Measurements from ENCODE around the gene MOB3B. TPM values are rescaled to one million over a fixed set of nuclear protein-coding genes. Genes with fewer than 3 reads are reported as not detected.

Gene MOB3B
- total RNA-seq, 2 donors from 2014 or later = 0.17 to 0.24 TPM

DNA sequence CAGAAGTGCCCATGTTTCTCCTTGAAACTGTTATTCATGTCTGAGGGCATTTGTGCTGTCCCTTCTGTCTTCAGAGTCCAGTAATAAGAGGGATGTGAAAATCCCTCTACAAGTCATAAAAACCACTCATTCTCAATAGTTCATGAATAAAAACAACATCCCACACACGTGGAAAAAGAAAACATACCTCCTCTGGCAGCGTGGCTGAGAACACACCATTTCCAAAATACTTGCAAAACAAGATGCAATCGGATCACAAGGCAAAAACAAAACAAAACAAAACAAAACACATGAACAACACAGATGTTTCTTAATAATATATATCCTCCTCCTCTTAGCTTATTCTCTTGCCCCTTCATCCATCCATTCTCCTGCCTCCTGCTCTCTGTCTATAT lies 161.7 kb downstream of the MOB3B start:
- Mint-ChIP-seq H3K9me3 (no peaks in the 10 kb centered on the region), H3K27me3 (peaks cover 5% of the 10 kb centered on the region), H3K4me3 (no peak overlapping the region), H3K36me3 (ENCODE audit: low read depth) (no peaks in the 10 kb centered on the region), H3K4me1 (peaks cover 14% of the 10 kb centered on the region), H3K27ac (no peak overlapping the region)
- ATAC-seq (replicated peaks) = no peak

DNA sequence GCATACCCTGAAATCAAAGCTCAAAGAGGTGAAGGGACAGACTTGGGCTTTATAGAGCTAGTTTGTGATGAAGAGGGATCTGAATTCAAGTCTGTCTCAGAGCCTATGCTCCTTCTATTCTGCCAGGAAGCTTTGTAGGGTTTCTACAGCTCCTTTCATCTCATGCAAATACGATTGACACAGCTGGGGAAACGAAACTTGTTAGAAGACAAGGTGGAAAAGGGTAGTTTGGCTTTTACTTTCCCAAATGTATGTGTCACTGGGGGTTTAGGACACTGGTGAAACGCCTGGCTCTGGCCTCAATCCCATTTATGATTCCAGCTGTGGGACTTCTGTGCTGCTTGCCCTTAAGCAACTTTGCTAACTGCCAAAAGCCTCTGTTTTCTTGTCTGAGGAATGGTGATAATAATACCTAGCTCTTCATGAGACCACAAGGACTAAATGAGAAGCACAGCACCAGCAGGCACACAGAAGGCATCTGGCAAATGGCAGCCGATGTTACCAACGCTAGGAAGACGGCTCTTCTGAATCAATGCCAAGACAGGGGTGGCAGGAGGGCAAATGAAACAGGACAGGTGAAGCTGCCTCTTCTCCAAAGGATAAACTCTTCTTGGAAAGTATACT lies 162.3 kb downstream of the MOB3B start:
- Mint-ChIP-seq H3K4me1 (peaks cover 14% of the 10 kb centered on the region), H3K27me3 (peaks cover 5% of the 10 kb centered on the region), H3K27ac (peak overlapping the region; percentile 59), H3K9me3 (no peaks in the 10 kb centered on the region), H3K4me3 (peak overlapping the region; percentile 11), H3K36me3 (ENCODE audit: low read depth) (no peaks in the 10 kb centered on the region)
- peak; percentile 45 for ATAC-seq (replicated peaks)

DNA sequence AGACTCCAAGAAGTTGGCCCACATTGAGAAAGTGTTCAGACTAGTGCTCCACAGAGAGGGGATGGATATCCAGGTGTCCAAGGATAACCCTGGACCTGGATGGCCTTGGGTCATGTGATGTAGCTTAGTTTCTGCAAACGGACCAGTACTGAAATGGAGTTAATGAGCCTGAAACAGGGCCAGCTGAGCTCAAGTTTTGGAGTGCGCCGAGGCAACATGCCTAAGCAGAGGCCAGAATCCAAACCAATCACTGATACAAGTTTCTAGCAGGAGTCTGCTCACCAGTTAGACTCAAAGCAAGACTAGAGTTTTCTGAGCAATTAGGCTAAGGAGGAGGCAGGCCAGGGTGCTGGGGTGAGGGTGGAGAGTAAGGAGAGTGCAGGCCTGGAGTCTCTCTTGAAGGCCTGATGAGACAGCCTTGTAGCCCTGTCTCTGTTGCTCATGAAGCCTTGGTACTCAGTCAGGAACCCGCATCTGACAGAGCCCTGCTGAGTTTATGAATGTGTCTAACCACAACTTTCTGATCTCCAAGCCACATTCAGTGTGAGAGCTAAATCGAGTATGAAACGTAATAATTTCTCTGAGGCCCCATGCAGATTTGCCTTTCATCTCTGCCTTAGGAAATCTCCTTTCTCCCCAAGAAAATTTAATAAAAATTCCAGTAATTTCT lies 163.8 kb downstream of the MOB3B start:
- ATAC-seq (replicated peaks) = peak; percentile 95
- Mint-ChIP-seq H3K27ac (no peak overlapping the region), H3K27me3 (peaks cover 5% of the 10 kb centered on the region), H3K9me3 (no peaks in the 10 kb centered on the region), H3K4me1 (peaks cover 14% of the 10 kb centered on the region), H3K4me3 (no peak overlapping the region), H3K36me3 (ENCODE audit: low read depth) (no peaks in the 10 kb centered on the region)

- Mint-ChIP-seq H3K36me3 (ENCODE audit: low read depth) (no peaks in the 10 kb centered on the region), H3K27me3 (no peaks in the 10 kb centered on the region), H3K4me3 (no peak overlapping the region), H3K9me3 (no peaks in the 10 kb centered on the region), H3K4me1 (peaks cover 14% of the 10 kb centered on the region), H3K27ac (no peak overlapping the region)
- ATAC-seq (replicated peaks) = no peak
Observed at GRCh38 chr9:27362447-27363210, 167.0 kb downstream of the MOB3B start.

- H3K4me3 Mint-ChIP-seq = no peak overlapping the region
- no peaks in the 10 kb centered on the region for H3K9me3 Mint-ChIP-seq
- peaks cover 9% of the 10 kb centered on the region for H3K4me1 Mint-ChIP-seq
- H3K36me3 Mint-ChIP-seq (ENCODE audit: low read depth) = no peaks in the 10 kb centered on the region
- no peak for ATAC-seq (replicated peaks)
- H3K27me3 Mint-ChIP-seq = no peaks in the 10 kb centered on the region
- H3K27ac Mint-ChIP-seq = no peak overlapping the region
Observed at GRCh38 chr9:27361492-27361891, 168.1 kb downstream of the MOB3B start.

GRCh38 chr9:27359763-27360162 lies 169.9 kb downstream of the MOB3B start:
- no peak overlapping the region for H3K4me3 Mint-ChIP-seq
- H3K36me3 Mint-ChIP-seq (ENCODE audit: low read depth) = no peaks in the 10 kb centered on the region
- H3K27me3 Mint-ChIP-seq = no peaks in the 10 kb centered on the region
- ATAC-seq (replicated peaks) = no peak
- H3K27ac Mint-ChIP-seq = no peak overlapping the region
- no peaks in the 10 kb centered on the region for H3K9me3 Mint-ChIP-seq
- no peaks in the 10 kb centered on the region for H3K4me1 Mint-ChIP-seq

GRCh38 chr9:27358007-27358406 lies 171.6 kb downstream of the MOB3B start:
- no peaks in the 10 kb centered on the region for H3K9me3 Mint-ChIP-seq
- H3K27me3 Mint-ChIP-seq = no peaks in the 10 kb centered on the region
- H3K4me1 Mint-ChIP-seq = no peaks in the 10 kb centered on the region
- H3K36me3 Mint-ChIP-seq (ENCODE audit: low read depth) = no peaks in the 10 kb centered on the region
- ATAC-seq (replicated peaks) = no peak
- H3K4me3 Mint-ChIP-seq = no peak overlapping the region
- H3K27ac Mint-ChIP-seq = no peak overlapping the region

DNA sequence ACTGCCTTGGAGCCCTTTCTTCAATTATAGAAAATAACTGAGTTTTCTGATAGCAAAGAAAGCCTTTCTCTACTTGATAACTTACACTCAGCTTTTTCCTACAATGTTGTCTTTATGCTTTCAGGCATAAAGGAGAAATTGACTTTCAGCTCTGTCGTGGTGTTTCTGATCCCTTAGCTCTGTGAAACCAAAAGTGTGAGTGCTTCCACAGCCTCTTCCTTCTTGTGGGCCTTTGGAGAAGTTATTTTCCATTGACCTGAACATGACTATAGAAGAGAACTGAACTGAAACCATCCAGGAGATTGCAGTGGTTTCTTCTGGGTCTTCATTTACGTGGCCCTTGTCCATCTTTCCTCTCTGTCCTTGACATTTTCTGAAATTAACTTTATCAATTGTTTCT lies 173.2 kb downstream of the MOB3B start:
- H3K27ac Mint-ChIP-seq = no peak overlapping the region
- H3K4me1 Mint-ChIP-seq = no peaks in the 10 kb centered on the region
- no peaks in the 10 kb centered on the region for H3K9me3 Mint-ChIP-seq
- H3K36me3 Mint-ChIP-seq (ENCODE audit: low read depth) = no peaks in the 10 kb centered on the region
- no peak for ATAC-seq (replicated peaks)
- no peaks in the 10 kb centered on the region for H3K27me3 Mint-ChIP-seq
- no peak overlapping the region for H3K4me3 Mint-ChIP-seq

- no peak overlapping the region for H3K27ac Mint-ChIP-seq
Observed at GRCh38 chr9:27355166-27355565, 174.4 kb downstream of the MOB3B start.

GRCh38 chr9:27353474-27354229 lies 176.0 kb downstream of the MOB3B start:
- Mint-ChIP-seq H3K27me3 (no peaks in the 10 kb centered on the region), H3K9me3 (no peaks in the 10 kb centered on the region), H3K4me3 (no peak overlapping the region), H3K4me1 (no peaks in the 10 kb centered on the region), H3K36me3 (ENCODE audit: low read depth) (no peaks in the 10 kb centered on the region), H3K27ac (no peak overlapping the region)
- ATAC-seq (replicated peaks) = no peak

More at GRCh38 chr9:27355166-27355565, 174.4 kb downstream of the MOB3B start:
- Mint-ChIP-seq H3K27me3 (no peaks in the 10 kb centered on the region), H3K9me3 (no peaks in the 10 kb centered on the region), H3K4me1 (no peaks in the 10 kb centered on the region), H3K36me3 (ENCODE audit: low read depth) (no peaks in the 10 kb centered on the region), H3K4me3 (no peak overlapping the region)
- no peak for ATAC-seq (replicated peaks)

- H3K4me1 Mint-ChIP-seq = no peaks in the 10 kb centered on the region
- ATAC-seq (replicated peaks) = no peak
- no peaks in the 10 kb centered on the region for H3K9me3 Mint-ChIP-seq
- H3K27me3 Mint-ChIP-seq = no peaks in the 10 kb centered on the region
- no peaks in the 10 kb centered on the region for H3K36me3 Mint-ChIP-seq (ENCODE audit: low read depth)
- no peak overlapping the region for H3K27ac Mint-ChIP-seq
- H3K4me3 Mint-ChIP-seq = no peak overlapping the region
Observed at GRCh38 chr9:27353166-27353473, 176.5 kb downstream of the MOB3B start.

- Mint-ChIP-seq H3K4me1 (no peaks in the 10 kb centered on the region), H3K36me3 (ENCODE audit: low read depth) (no peaks in the 10 kb centered on the region), H3K4me3 (no peak overlapping the region), H3K27me3 (no peaks in the 10 kb centered on the region), H3K27ac (no peak overlapping the region), H3K9me3 (no peaks in the 10 kb centered on the region)
- peak; percentile 46 for ATAC-seq (replicated peaks)
Observed at GRCh38 chr9:27352457-27353165, 177.0 kb downstream of the MOB3B start.

DNA sequence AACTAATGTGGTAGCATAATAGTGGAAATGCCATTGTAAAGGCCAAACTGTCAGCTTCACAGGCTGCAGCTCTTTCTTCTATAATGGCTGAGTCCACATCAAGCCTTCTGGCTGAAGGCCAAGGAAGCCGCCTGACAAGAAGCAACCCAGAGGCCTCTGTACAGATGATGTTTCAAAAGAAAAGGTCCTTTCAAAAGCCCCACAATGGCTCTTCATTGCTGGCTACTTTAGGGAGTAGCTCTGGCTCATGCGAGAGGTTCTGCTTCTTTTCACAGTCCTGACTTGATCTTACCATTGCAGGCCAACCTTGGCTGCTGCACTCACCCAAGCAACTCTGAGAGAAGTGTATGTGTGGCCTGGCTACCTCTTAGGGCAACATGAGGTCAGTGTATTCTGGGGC lies 178.2 kb downstream of the MOB3B start:
- no peaks in the 10 kb centered on the region for H3K4me1 Mint-ChIP-seq

GRCh38 chr9:27350382-27350976 lies 179.1 kb downstream of the MOB3B start:
- no peaks in the 10 kb centered on the region for H3K4me1 Mint-ChIP-seq
- H3K4me3 Mint-ChIP-seq = no peak overlapping the region
- H3K27ac Mint-ChIP-seq = no peak overlapping the region
- H3K9me3 Mint-ChIP-seq = no peaks in the 10 kb centered on the region
- no peak for ATAC-seq (replicated peaks)
- H3K36me3 Mint-ChIP-seq (ENCODE audit: low read depth) = no peaks in the 10 kb centered on the region
- no peaks in the 10 kb centered on the region for H3K27me3 Mint-ChIP-seq

More for the DNA sequence above, 178.2 kb downstream of the MOB3B start:
- ATAC-seq (replicated peaks) = no peak
- H3K36me3 Mint-ChIP-seq (ENCODE audit: low read depth) = no peaks in the 10 kb centered on the region
- H3K9me3 Mint-ChIP-seq = no peaks in the 10 kb centered on the region
- H3K27ac Mint-ChIP-seq = no peak overlapping the region
- H3K27me3 Mint-ChIP-seq = no peaks in the 10 kb centered on the region
- no peak overlapping the region for H3K4me3 Mint-ChIP-seq
